Left ventricle myocardium inferior (tissue), 1 donor: Measurements from ENCODE around the gene SDCBP2. TPM values are rescaled to one million over a fixed set of nuclear protein-coding genes. Genes with fewer than 3 reads are reported as not detected.

Experiments
- DNase-seq: peaks from one replicate; pipeline ENCODE4 v3.0.0-alpha.2; 2020
- H3K27ac ChIP-seq: fragments of 200-600 bp; replicated peaks from 2 replicates; pipeline ENCODE4 v1.8.0; 2021
- H3K27me3 ChIP-seq: fragments of 200-600 bp; 2 replicates; pipeline ENCODE4 v1.8.0; 2021; ENCODE audit warnings: low read depth
- H3K36me3 ChIP-seq: fragments of 200-600 bp; 2 replicates; pipeline ENCODE4 v1.8.0; 2021
- H3K4me1 ChIP-seq: fragments of 200-600 bp; 2 replicates; pipeline ENCODE4 v1.8.0; 2021
- H3K4me3 ChIP-seq: fragments of 200-600 bp; 2 replicates; pipeline ENCODE4 v1.8.0; 2021; ENCODE audit warnings: mild to moderate bottlenecking, moderate library complexity
- H3K9me3 ChIP-seq: fragments of 200-600 bp; replicated peaks from 2 replicates; pipeline ENCODE4 v1.8.0; 2021
- intact Hi-C: fragments of 100-400 bp; cut with micrococcal nuclease; formaldehyde crosslinking; loops from one replicate; pipeline ENCODE4 v1.11.0; 2022
- total RNA-seq: library from RNA; stranded (reverse); fragmentation: NEBNext Ultra II Directional; extraction: Animal tissue kit (Norgen Biotek cat#: 25700); gene quantifications from one replicate; pipeline ENCODE4 v1.2.1, GENCODE V29; 2021
- TF ChIP-seq, protein P1 (sequence below): fragments of 200-600 bp; IDR thresholded peaks from 2 replicates; pipeline ENCODE4 v1.8.0; 2021; ENCODE audit warnings: antibody characterized with exemption, mild to moderate bottlenecking, borderline replicate concordance
- donor health status: DM: no; HTN: yes; CAD: no; lungs with severe emphysema.

The SDCBP2 gene
- total RNA-seq, 1 donor from 2014 or later: 2.2 TPM

GRCh38 chr20:1306316-1307135 is 22.4 kb downstream of the SDCBP2 start:
- Histone ChIP-seq H3K27ac (no peak overlapping the region), H3K4me3 (no peak overlapping the region), H3K27me3 (no peaks in the 10 kb centered on the region), H3K9me3 (no peaks in the 10 kb centered on the region), H3K4me1 (no peaks in the 10 kb centered on the region), H3K36me3 (peaks cover 10% of the 10 kb centered on the region)
- intact Hi-C loops: no loop called here
- TF ChIP-seq, protein P1, sequence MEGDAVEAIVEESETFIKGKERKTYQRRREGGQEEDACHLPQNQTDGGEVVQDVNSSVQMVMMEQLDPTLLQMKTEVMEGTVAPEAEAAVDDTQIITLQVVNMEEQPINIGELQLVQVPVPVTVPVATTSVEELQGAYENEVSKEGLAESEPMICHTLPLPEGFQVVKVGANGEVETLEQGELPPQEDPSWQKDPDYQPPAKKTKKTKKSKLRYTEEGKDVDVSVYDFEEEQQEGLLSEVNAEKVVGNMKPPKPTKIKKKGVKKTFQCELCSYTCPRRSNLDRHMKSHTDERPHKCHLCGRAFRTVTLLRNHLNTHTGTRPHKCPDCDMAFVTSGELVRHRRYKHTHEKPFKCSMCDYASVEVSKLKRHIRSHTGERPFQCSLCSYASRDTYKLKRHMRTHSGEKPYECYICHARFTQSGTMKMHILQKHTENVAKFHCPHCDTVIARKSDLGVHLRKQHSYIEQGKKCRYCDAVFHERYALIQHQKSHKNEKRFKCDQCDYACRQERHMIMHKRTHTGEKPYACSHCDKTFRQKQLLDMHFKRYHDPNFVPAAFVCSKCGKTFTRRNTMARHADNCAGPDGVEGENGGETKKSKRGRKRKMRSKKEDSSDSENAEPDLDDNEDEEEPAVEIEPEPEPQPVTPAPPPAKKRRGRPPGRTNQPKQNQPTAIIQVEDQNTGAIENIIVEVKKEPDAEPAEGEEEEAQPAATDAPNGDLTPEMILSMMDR: no peak
- no peak for DNase-seq

- Histone ChIP-seq H3K27me3 (no peaks in the 10 kb centered on the region), H3K36me3 (peaks cover 17% of the 10 kb centered on the region), H3K9me3 (no peaks in the 10 kb centered on the region), H3K27ac (no peak overlapping the region), H3K4me3 (no peak overlapping the region), H3K4me1 (no peaks in the 10 kb centered on the region)
- DNase-seq: no peak
- intact Hi-C loops: no loop called here
- TF ChIP-seq, protein P1: no peak
These were observed 23.2 kb downstream of the SDCBP2 start for GRCh38 chr20:1305712-1306111.

- Histone ChIP-seq H3K27ac (no peak overlapping the region), H3K36me3 (peaks cover 23% of the 10 kb centered on the region), H3K9me3 (no peaks in the 10 kb centered on the region), H3K4me1 (no peaks in the 10 kb centered on the region), H3K27me3 (no peaks in the 10 kb centered on the region), H3K4me3 (no peak overlapping the region)
- DNase-seq: no peak
- intact Hi-C loops: no loop called here
- TF ChIP-seq, protein P1: no peak
These were observed 24.0 kb downstream of the SDCBP2 start for GRCh38 chr20:1304710-1305515.

DNA sequence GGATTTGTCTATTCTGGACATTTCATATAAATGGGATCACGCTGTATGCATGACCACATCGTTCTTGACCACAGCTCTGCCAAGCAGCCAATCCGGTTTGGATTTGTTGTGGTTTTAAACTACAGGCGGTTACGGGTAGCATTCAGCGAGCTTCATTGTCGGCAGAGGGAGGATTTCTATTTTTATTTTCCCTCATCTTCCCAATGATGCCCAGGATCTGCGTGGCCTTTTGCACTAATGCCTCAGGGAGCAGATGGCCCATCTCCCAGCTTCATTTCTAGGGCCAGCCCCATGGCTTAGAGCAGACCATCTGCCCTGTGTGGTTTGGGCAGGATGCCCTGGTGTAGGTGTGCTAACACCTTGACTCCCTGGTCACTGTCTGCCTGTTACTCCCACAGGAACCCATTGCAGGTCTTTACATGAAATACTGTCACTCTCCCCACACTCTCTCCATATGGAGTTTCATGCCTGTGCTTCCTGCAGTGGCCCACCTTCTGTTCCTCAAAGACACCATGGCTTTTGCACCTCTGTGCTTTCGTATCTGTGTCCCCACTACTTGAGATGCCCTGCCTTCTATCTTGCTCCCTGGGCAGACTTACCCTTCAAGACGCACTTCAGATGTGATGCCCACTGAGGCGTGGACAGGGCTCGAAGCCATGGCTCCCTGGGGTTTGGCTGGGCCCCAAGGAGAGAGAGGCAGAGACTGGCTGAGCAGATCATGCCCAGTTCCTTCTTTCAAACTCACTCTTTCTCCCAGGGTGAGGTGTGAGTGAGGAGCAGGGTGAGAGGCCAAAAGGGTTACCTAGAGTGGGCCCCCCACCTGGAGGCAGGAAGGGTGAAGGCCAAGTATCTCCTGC is 26.0 kb downstream of the SDCBP2 start:
- no peaks in the 10 kb centered on the region for H3K4me1 ChIP-seq
- no peaks in the 10 kb centered on the region for H3K9me3 ChIP-seq
- no peaks in the 10 kb centered on the region for H3K27me3 ChIP-seq
- no peak for DNase-seq
- TF ChIP-seq, protein P1: no peak
- H3K27ac ChIP-seq: no peak overlapping the region
- peaks cover 23% of the 10 kb centered on the region for H3K36me3 ChIP-seq
- H3K4me3 ChIP-seq: no peak overlapping the region
- intact Hi-C loops: no loop called here

DNA sequence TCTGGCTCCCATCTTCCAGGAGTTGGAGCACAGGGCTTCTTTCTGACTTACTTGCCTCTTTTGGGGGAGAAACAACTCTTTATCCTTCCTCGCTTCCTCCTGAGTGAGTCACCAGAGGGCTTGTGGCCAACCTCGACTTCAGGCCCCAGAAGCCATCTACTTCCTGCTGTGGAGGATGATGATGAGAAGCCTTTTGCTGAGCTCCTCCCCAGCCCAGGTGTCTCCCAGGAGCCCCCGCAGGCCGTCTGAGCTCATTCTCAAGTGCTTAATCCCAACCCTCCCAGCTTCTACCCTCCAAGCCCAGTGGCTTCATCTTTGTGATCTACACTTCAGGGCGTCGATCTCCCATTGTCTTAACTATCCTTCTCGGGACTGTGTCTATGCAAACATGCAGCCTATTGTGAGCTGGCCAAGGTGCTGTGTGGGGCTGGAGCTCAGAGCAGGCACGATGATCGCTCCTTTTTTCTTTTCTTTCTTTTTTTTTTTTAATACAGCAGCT is 27.9 kb downstream of the SDCBP2 start:
- H3K27ac ChIP-seq: no peak overlapping the region
- TF ChIP-seq, protein P1: no peak

More for the DNA sequence above, 27.9 kb downstream of the SDCBP2 start:
- no peak for DNase-seq
- Histone ChIP-seq H3K27me3 (no peaks in the 10 kb centered on the region), H3K9me3 (no peaks in the 10 kb centered on the region), H3K36me3 (peaks cover 33% of the 10 kb centered on the region), H3K4me1 (no peaks in the 10 kb centered on the region), H3K4me3 (no peak overlapping the region)
- intact Hi-C loops: no loop called here
